GM19455 (cell line): ENCODE measurements around the gene SIGLEC12.

ENCODE experiments used
- ATAC-seq: cut with Tn5 transposase; IDR thresholded peaks from one replicate; pipeline ENCODE4 v1.9.1; 2021; ENCODE audit not compliant: unreplicated experiment

Gene SIGLEC12

DNA sequence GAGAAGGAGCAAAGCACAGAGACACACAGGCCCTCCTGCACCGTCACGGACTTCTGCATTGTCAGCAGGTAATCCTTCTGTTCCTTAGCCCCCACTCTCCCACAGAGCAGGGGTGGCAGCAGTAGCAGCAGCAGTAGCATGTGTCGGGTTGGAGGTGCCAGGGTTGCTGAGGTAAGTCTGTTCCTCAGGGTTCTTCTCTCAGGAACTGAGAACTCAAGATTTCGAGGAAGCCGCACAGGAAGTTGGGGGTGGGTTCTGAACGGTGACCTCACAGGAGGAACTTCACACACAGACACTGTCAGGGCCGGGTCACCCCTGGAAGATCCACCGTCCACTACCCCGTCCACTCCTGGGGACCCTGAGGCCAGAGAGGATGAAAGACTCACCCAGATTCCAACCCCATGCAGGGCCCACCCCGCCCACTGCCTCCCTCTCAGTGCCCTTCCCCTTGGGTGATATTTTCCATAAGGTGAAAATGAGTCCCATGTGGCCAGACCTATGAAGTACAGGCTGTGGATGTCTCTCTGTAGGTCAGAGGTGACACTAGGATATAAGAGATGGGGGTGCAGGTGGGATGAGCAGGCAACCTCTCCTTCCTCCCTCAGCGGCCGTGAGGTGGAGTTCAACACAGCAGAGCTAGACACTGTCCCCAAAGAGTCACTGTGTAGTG is at the start of gene SIGLEC12:
Gene SIGLEC12 (minus strand): TSS at position 207 of the 670 bp plus-strand sequence. CDS start 67 bp downstream, at position 140.
- no peak for ATAC-seq

- no peak for ATAC-seq
Observed at GRCh38 chr19:51550848-51551672, 49.5 kb upstream of the SIGLEC12 start.

- no peak for ATAC-seq
Observed at GRCh38 chr19:51549533-51550324, 48.1 kb upstream of the SIGLEC12 start.

DNA sequence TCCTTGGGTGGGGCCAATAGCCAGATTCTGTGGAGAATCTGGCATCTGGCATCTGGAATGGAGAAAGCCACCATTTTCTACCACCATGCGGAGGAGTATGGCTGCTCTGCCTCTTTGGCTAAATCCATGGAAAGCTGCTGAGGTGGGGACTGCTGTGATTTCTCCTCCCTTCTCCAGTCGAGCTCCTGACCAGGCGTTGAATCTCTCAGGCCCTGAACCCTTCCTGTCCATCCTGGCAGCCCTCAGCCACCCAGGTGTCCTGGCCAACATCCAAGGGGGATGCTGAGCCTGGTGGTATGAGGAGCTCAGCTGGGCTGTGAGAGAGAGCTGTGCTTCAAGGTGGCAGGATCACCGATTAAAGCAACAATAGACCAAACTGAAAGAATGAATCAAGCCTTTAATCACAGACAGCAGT is 47.3 kb upstream of the SIGLEC12 start:
- no peak for ATAC-seq

GRCh38 chr19:51548213-51548651 is 46.6 kb upstream of the SIGLEC12 start:
- no peak for ATAC-seq

DNA sequence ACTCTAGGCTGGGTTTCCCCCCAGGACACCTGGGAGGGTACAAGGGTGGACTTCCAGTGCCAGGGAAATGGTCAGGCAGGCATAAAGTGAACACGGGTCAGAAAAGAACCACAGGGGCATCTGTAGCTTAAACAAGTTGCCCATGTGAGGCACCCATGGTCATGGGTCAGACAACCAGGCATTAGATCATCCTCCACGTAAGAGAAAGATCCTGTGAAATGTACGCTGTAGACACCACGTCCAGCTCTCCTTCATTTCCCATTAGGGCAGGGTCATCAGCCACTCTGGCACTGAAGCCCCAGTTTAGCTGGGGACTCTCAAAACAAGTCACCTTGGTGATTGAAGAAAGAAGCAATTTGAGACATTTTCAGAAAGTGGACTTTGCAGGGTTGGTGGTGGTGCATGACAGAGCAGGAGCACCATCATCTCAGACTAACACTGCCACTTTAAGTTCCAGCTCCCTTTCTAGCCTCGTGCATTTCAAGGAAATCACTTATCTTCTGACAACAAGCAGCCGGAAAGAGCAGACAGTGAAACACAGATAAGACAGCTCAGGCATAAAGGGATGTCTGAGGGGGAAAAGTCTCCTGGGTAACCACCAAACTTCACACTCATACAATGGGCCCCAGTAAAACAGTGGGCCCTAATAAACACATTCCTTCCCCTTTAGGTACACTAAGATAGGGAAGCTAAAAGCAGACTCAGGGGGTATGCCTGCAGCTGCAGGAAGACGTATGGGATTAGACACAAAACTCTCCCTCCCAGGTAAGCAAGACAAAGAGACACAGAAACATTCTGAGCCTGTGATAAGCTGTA is 46.0 kb upstream of the SIGLEC12 start:
- no peak for ATAC-seq

- ATAC-seq, result no peak
Observed at GRCh38 chr19:51546650-51547396, 45.2 kb upstream of the SIGLEC12 start.

- ATAC-seq, result no peak
Observed at GRCh38 chr19:51546107-51546649, 44.6 kb upstream of the SIGLEC12 start.

- no peak for ATAC-seq
Observed at GRCh38 chr19:51544038-51544437, 42.4 kb upstream of the SIGLEC12 start.

GRCh38 chr19:51542699-51543098 is 41.1 kb upstream of the SIGLEC12 start:
- ATAC-seq, result no peak

- no peak for ATAC-seq
Observed at GRCh38 chr19:51541458-51542357, 40.1 kb upstream of the SIGLEC12 start.

DNA sequence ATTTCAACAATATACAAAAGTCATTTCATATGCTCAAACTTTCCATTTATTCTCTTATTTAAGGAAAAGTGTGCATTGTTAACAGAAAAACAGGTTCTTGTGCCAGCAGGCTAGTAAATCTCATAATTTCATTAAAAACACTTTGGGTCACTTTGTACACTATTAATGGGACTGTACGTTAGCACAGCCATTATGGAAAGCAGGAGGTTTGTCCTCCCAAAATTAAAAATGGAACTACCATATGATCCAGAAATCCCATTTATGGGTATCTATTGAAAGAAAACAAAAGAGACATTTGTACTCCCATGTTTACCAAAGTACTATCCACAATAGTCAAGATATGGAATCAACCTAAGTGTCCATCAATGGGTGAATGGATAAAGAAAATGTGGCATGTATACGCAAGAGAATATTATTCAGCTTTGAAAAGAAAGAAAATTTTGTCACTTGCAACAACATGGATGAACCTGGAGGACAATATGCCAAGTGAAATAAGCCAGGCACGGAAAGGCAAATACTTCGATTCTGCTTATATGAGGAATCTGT is 38.3 kb upstream of the SIGLEC12 start:
- no peak for ATAC-seq

GRCh38 chr19:51535535-51535934 is 33.9 kb upstream of the SIGLEC12 start:
- ATAC-seq, result no peak

DNA sequence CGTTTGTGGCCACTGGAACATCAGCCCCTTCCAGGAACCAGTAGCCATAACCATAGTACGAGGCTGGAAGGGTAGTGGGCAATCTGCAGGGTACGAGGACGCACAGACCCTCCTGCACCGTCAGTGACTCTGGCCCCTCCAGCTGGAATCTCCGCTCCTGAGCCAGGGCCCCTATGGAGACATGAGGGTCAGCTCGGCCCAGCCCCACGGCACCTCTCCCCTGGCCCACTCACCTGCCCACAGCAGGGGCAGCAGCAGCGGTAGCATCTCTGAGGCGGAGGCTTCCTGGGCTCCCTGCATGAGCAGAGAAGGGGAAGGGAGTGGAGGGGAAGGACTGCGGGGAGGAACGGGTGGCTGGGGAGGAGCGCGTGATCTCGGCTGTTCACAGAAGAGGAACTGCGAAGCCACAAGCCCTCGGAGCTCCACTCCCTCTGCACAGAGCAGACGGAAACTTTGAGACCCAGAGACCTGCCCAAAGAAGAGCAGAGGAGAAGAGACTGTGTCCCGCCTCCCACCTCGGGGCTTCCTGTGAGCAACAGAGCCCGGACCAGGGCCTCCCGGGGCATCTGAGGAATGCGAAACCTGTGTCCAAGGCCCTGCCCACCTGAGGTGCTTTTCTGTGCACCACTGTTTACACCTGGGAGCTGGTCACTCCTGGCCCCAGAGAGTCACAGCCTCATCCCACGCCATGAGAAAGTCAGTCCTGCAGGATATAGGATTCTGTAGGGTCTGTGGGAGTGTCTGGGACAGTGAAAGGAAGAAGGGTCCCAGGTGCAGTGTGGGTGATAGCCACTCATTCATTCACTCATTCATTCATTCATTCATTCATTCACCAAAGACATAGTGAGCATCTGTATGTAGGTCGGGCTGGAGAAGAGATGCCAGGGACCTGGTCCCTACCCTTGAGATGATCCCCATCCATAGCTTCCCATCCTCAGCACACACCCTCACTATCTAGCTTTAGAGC is 30.0 kb upstream of the SIGLEC12 start, which contains the start of gene SIGLEC6:
Gene SIGLEC6 (minus strand): TSS at position 322 of the 967 bp plus-strand sequence. CDS start 22 bp downstream, at position 300.
- no peak for ATAC-seq

- no peak for ATAC-seq
Observed at GRCh38 chr19:51530616-51531015, 29.0 kb upstream of the SIGLEC12 start.

DNA sequence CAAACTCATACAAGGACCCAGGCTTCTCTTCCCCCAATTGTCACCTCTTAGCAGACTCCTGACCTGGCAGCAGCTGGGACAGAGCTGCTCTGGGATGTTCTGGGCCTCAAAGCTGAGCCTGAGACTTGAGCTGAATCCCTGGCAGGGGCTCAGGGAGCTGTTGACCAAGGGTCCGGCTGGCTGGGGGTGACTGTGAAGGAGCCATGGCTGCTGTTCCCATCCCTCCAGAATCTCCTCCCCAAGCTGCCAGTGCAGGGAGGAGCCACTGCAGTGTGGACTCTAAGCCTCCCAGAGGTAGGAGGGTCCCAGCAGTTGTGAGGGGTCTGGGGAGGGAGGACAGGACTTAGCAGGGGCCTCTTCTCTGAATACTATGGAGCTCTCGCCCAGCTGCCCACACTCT is 27.7 kb upstream of the SIGLEC12 start:
- no peak for ATAC-seq

DNA sequence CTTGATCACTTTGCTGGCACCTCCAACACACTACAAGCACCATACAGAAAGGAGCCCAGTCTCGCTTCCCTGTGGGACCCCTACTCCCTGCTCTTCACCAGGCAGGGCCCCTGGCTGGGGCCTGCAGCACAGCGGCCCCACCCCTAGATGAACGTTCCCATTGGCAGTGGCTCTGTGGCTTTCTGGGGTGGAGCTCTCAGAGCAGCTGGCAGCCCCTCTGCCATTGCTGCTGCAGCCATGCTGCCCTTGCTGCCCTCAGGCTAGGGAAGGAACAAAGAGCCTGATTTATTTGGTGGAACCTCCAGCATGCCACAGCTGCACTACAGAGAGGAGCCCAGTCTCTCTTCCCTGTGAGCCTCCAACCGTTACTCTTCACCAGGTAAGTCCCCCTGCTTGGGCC is 24.1 kb upstream of the SIGLEC12 start:
- ATAC-seq, result no peak
